Neural crest cell (in vitro differentiated cells): Measurements from ENCODE around the gene SAG. TPM values are rescaled to one million over a fixed set of nuclear protein-coding genes. Genes with fewer than 3 reads are reported as not detected.
"Not testable (repeated sequence)": the region's sequence is repeated elsewhere in the genome, so short reads cannot be mapped to it uniquely, and the experiment has no call there.

Experiments used
- DNase-seq: peaks from one replicate; pipeline ENCODE4 v3.0.0; 2021; ENCODE audit warnings: low read depth, mixed read lengths, low spot score
- H3K27ac Mint-ChIP-seq: one replicate; pipeline ENCODE4 v1.8.0; 2021; ENCODE audit warnings: mild to moderate bottlenecking, mixed read lengths; ENCODE audit not compliant: unreplicated experiment
- H3K27me3 Mint-ChIP-seq: 2 replicates; pipeline ENCODE4 v1.8.0; 2021; ENCODE audit warnings: low read depth, mild to moderate bottlenecking, mixed read lengths
- H3K36me3 Mint-ChIP-seq: 2 replicates; pipeline ENCODE4 v1.8.0; 2021; ENCODE audit warnings: low read depth, mild to moderate bottlenecking, mixed read lengths
- H3K4me1 Mint-ChIP-seq: 2 replicates; pipeline ENCODE4 v1.8.0; 2021; ENCODE audit warnings: mixed read lengths
- H3K4me3 Mint-ChIP-seq: one replicate; pipeline ENCODE4 v1.8.0; 2021; ENCODE audit warnings: mild to moderate bottlenecking, mixed read lengths
- H3K9me3 Mint-ChIP-seq: 2 replicates; pipeline ENCODE4 v1.8.0; 2021; ENCODE audit warnings: mixed read lengths
- CTCF ChIP-seq: fragments of 200-600 bp; sonication (generic); conservative IDR thresholded peaks from 2 replicates; pipeline ENCODE4 v1.5.0; 2021; ENCODE audit warnings: antibody characterized with exemption, mild to moderate bottlenecking
- total RNA-seq: library from RNA; stranded (reverse); gene quantifications from 2 replicates; pipeline ENCODE4 v1.2.1, GENCODE V29; 2021

SAG gene
- total RNA-seq, 1 donor from 2014 or later, result not detected

- DNase-seq, result no peak
- H3K4me1 Mint-ChIP-seq, result peaks cover 11% of the 10 kb centered on the region
- no peak for TF ChIP-seq CTCF
- no peak overlapping the region for H3K27ac Mint-ChIP-seq
- peaks cover 73% of the 10 kb centered on the region for H3K27me3 Mint-ChIP-seq
- H3K4me3 Mint-ChIP-seq, result no peak overlapping the region
- no peaks in the 10 kb centered on the region for H3K9me3 Mint-ChIP-seq
- no peaks in the 10 kb centered on the region for H3K36me3 Mint-ChIP-seq
These were observed 21.3 kb downstream of the SAG start for GRCh38 chr2:233328922-233329321.

GRCh38 chr2:233329489-233330135 lies 22.0 kb downstream of the SAG start:
- Mint-ChIP-seq H3K36me3 (no peaks in the 10 kb centered on the region), H3K4me3 (no peak overlapping the region), H3K27me3 (peaks cover 73% of the 10 kb centered on the region), H3K27ac (no peak overlapping the region), H3K4me1 (peaks cover 11% of the 10 kb centered on the region), H3K9me3 (no peaks in the 10 kb centered on the region)
- no peak for DNase-seq
- no peak for TF ChIP-seq CTCF

- H3K4me3 Mint-ChIP-seq, result no peak overlapping the region
- no peaks in the 10 kb centered on the region for H3K9me3 Mint-ChIP-seq
- no peak for TF ChIP-seq CTCF
- no peak overlapping the region for H3K27ac Mint-ChIP-seq
- H3K36me3 Mint-ChIP-seq, result no peaks in the 10 kb centered on the region
- peaks cover 79% of the 10 kb centered on the region for H3K27me3 Mint-ChIP-seq
- DNase-seq, result no peak
- peaks cover 11% of the 10 kb centered on the region for H3K4me1 Mint-ChIP-seq
These were observed 23.9 kb downstream of the SAG start for GRCh38 chr2:233331536-233331935.

- TF ChIP-seq CTCF, result no peak
These were observed 24.5 kb downstream of the SAG start for GRCh38 chr2:233332125-233332524.

GRCh38 chr2:233334915-233335314 lies 27.3 kb downstream of the SAG start:
- H3K27me3 Mint-ChIP-seq, result peaks cover 78% of the 10 kb centered on the region
- DNase-seq, result no peak
- H3K9me3 Mint-ChIP-seq, result no peaks in the 10 kb centered on the region
- peaks cover 1% of the 10 kb centered on the region for H3K4me1 Mint-ChIP-seq
- TF ChIP-seq CTCF, result no peak
- no peak overlapping the region for H3K4me3 Mint-ChIP-seq
- no peaks in the 10 kb centered on the region for H3K36me3 Mint-ChIP-seq
- H3K27ac Mint-ChIP-seq, result no peak overlapping the region

More at GRCh38 chr2:233332125-233332524, 24.5 kb downstream of the SAG start:
- no peak overlapping the region for H3K4me3 Mint-ChIP-seq
- H3K27ac Mint-ChIP-seq, result no peak overlapping the region
- peaks cover 11% of the 10 kb centered on the region for H3K4me1 Mint-ChIP-seq
- peaks cover 74% of the 10 kb centered on the region for H3K27me3 Mint-ChIP-seq
- H3K36me3 Mint-ChIP-seq, result no peaks in the 10 kb centered on the region
- no peak for DNase-seq
- no peaks in the 10 kb centered on the region for H3K9me3 Mint-ChIP-seq

GRCh38 chr2:233336091-233336490 lies 28.5 kb downstream of the SAG start:
- H3K36me3 Mint-ChIP-seq, DNase-seq, H3K9me3 Mint-ChIP-seq, H3K4me3 Mint-ChIP-seq, H3K4me1 Mint-ChIP-seq, H3K27ac Mint-ChIP-seq: not testable (repeated sequence)
- H3K27me3 Mint-ChIP-seq, result peaks cover 72% of the 10 kb centered on the region
